Prostate gland (tissue), 2 donors: ENCODE measurements around the gene ANKRD13D. TPM values are rescaled to one million over a fixed set of nuclear protein-coding genes. Genes with fewer than 3 reads are reported as not detected.

ENCODE experiments used
- DNase-seq: peaks from one replicate; pipeline ENCODE4 v3.0.0-alpha.2; 2019; ENCODE audit warnings: low spot score
- H3K27ac ChIP-seq, 2 donors: fragments of 200-600 bp; sonication (generic); 2 replicates each; pipeline ENCODE4 v1.5.1; 2017 to 2019
- H3K27me3 ChIP-seq: fragments of 200-600 bp; sonication (generic); replicated peaks from 2 replicates; pipeline ENCODE4 v1.5.1; 2019; ENCODE audit not compliant: insufficient read depth
- H3K36me3 ChIP-seq, 2 donors: fragments of 200-600 bp; sonication (generic); 1 replicate in 1 of 2; 2 replicates in 1 of 2; pipeline versions ENCODE4 v1.5.1 to v1.8.1; 2017 to 2019
- H3K4me1 ChIP-seq: fragments of 200-600 bp; sonication (generic); replicated peaks from 2 replicates; pipeline ENCODE4 v1.5.1; 2019
- H3K4me3 ChIP-seq, 2 donors: fragments of 200-600 bp; sonication (generic); 2 replicates each; pipeline ENCODE4 v1.5.1; 2017 to 2019
- H3K9me3 ChIP-seq: fragments of 200-600 bp; sonication (generic); 2 replicates; pipeline ENCODE4 v1.5.1; 2017
- CTCF ChIP-seq, 4 experiments: fragments of 200-600 bp in 2 of 4; fragments of 450-650 bp in 2 of 4; sonication (generic) in 2 of 4; IDR thresholded peaks; 1 replicate in 3 of 4; 2 replicates in 1 of 4; pipeline ENCODE4 v1.5.1; 2016 to 2019; ENCODE audit warnings: antibody characterized with exemption in 4 of 4, mild to moderate bottlenecking in 2 of 4, moderate library complexity in 2 of 4
- POLR2A ChIP-seq: fragments of 450-650 bp; IDR thresholded peaks from one replicate; pipeline ENCODE4 v1.6.1; 2016; ENCODE audit warnings: antibody characterized with exemption, mild to moderate bottlenecking
- POLR2AphosphoS5 ChIP-seq: sonication (generic); formaldehyde crosslinking; IDR thresholded peaks from one replicate; pipeline ENCODE4 v1.6.1; 2017; ENCODE audit warnings: antibody characterized with exemption
- WGBS: methylation state at CpG from one replicate; pipeline ENCODE4 v1.1.5; 2018; 5-methylcytosine and 5-hydroxymethylcytosine counted together
- intact Hi-C: fragments of 100-400 bp; cut with DNase I; formaldehyde crosslinking; loops from one replicate; pipeline ENCODE4 v1.14.2; 2022
- total RNA-seq, 2 donors: library from RNA; depleted of rRNA; stranded (reverse); fragments of >200 nt; gene quantifications; one replicate each; pipeline ENCODE4 v1.1.0, GENCODE V29; 2016

The ANKRD13D gene
- total RNA-seq, 2 donors from 2014 or later = 35.9 to 75.3 TPM

DNA sequence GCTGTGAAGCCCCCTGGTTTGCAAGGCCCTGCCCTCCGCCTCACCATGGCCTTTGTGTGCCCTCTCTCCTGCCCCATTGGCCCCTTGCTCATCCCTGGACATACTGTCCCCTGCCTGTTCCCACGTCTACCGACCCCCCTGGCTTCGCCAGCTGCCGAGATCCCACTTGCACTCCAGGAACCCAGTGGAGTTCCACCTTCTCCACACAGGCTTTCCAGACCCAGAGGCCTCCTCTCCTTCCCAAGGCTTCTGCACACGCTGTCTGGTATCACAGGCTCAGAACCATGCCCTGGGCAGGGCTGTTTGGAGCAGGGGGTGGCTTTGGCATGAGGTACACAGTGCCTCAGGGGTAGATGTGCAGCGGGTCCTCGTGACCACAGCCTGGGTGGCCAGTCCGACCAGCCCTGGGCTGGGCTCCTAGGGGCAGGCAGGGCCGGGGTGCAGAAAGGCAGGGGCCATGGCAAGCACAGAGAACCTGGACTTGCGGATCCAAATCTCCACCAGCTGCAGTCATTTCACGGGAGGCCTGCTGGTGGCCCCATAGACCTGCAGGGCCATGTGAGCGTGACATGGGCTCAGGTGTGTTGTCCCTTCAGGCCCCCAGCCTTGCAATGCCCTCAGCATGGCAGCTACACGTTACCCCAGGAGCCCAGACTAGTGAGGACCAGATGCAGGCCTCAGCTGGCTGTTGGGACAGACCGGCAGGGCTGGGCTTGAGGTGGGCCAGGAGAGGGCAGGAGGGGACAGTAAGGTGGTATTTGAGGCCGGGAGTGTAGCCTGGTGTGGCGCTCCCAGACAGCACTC is 13.3 kb upstream of the ANKRD13D start:
- intact Hi-C loops = no loop called here
- peak overlapping the region; percentile 35 to 83 for H3K27ac ChIP-seq
- WGBS = 82% methylated on average over 17 of the region's 17 CpGs
- TF ChIP-seq POLR2A = no peak
- no peak for TF ChIP-seq CTCF (IDR thresholded peaks at IDR 0.05)
- no peak for TF ChIP-seq POLR2AphosphoS5
- H3K4me1 ChIP-seq = peaks cover 62% of the 10 kb centered on the region
- no peaks in the 10 kb centered on the region for H3K9me3 ChIP-seq
- H3K27me3 ChIP-seq = no peaks in the 10 kb centered on the region
- no peak overlapping the region for H3K4me3 ChIP-seq
- H3K36me3 ChIP-seq = peaks cover 5 to 11% of the 10 kb centered on the region in 2 donors
- no peak for DNase-seq

DNA sequence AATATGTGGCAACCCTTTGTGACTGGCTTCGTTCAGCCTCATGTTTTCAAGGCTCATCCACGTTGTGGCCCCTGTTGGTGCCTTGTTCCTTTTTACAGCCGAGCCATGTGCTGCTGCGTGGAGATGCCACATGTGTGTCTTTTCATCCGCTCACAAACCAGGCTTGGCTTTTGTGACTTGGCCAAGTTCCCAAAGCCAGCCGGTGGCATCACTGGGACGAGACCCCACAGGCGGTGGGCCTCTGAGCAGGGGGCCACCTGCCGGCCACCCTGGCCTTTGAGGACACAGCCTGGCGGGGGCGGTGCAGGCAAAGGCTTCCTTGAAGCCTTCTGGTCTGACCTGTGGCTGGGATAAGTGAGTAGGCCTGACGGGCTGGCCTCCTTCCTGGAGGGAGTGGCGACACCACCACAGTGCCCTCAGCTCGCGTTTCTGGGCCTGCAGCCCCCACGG is 12.3 kb upstream of the ANKRD13D start:
- H3K4me1 ChIP-seq = peaks cover 55% of the 10 kb centered on the region
- intact Hi-C loops = no loop called here
- H3K4me3 ChIP-seq = peak overlapping the region in 1 of 2 donors; percentile 19
- no peak for DNase-seq
- TF ChIP-seq CTCF (IDR thresholded peaks at IDR 0.05) (peak in 2 of 4 experiments; percentile 16 to 38), POLR2A (no peak), POLR2AphosphoS5 (no peak)
- H3K9me3 ChIP-seq = no peaks in the 10 kb centered on the region
- 29% methylated on average over 16 of the region's 16 CpGs for WGBS
- peaks cover 8 to 21% of the 10 kb centered on the region in 2 donors for H3K36me3 ChIP-seq
- no peaks in the 10 kb centered on the region for H3K27me3 ChIP-seq
- H3K27ac ChIP-seq = peak overlapping the region; percentile 82 to 83

- Histone ChIP-seq H3K27ac (peak overlapping the region; percentile 82 to 83), H3K9me3 (no peaks in the 10 kb centered on the region), H3K27me3 (no peaks in the 10 kb centered on the region), H3K4me3 (peak overlapping the region in 1 of 2 donors; percentile 19), H3K4me1 (peaks cover 49% of the 10 kb centered on the region), H3K36me3 (peaks cover 8 to 27% of the 10 kb centered on the region in 2 donors)
- TF ChIP-seq CTCF (IDR thresholded peaks at IDR 0.05) = no peak
- peak; percentile 53 for TF ChIP-seq POLR2A
- peak; percentile 80 for TF ChIP-seq POLR2AphosphoS5
- intact Hi-C loops = no loop called here
- peak; percentile 85 for DNase-seq
- 19% methylated on average over 24 of the region's 24 CpGs for WGBS
Observed at GRCh38 chr11:67277231-67277961, 11.7 kb upstream of the ANKRD13D start.

DNA sequence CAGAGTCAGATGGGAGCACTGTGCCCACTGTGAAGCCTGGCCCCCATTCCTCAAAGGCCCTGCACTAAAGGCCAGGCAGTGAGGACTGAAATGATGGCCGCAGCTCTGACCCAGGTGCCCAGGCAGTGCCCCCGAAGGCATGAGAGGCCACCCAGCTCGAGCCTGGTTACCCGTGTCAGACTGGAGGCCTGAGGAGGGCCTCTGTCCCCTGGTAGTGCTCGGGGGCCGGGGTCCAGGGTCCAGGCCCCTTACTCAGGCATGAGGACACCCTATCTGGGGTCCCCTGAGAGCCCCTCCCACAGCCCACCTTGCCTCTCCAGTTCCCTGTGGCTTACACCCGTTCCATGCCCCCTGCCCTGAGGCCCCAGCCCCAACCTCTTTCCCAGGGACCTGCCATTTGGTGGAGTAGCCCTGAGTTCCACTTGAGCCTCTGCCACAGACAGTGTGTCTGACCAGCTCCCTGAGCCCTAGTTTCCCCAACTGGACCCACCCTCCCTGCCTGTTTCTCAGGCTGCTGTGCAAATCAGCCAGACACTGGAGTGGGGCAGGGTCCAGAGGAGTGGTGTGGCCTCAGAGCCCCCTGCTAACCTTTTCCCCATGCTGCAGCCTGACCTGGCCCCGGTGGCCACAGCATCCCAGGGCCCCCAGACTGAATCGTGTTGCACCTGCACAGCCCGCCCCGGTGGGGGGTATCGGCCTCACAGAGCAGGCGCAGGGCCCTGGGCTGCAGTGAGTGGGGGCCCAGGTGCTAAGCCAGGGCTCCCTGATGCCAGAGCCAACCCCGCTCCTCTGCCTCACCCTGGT is 10.8 kb upstream of the ANKRD13D start:
- no peak overlapping the region for H3K4me3 ChIP-seq
- TF ChIP-seq CTCF (IDR thresholded peaks at IDR 0.05) (no peak), POLR2A (no peak), POLR2AphosphoS5 (no peak)
- H3K27ac ChIP-seq = peak overlapping the region; percentile 82 to 83
- H3K4me1 ChIP-seq = peaks cover 40% of the 10 kb centered on the region
- 81% methylated on average over 10 of the region's 14 CpGs for WGBS
- peaks cover 8 to 36% of the 10 kb centered on the region in 2 donors for H3K36me3 ChIP-seq
- no peaks in the 10 kb centered on the region for H3K27me3 ChIP-seq
- intact Hi-C loops = no loop called here
- DNase-seq = no peak
- no peaks in the 10 kb centered on the region for H3K9me3 ChIP-seq
